Measurements from ENCODE around the gene GRK3.
"Not testable (repeated sequence)": the region's sequence is repeated elsewhere in the genome, so short reads cannot be mapped to it uniquely, and the experiment has no call there.

The GRK3 gene

GRCh38 chr22:25564320-25564978 is at the start of gene GRK3:
TSS of gene GRK3 (plus strand) at chr22:25564675. CDS start at chr22:25565041, 366 bp downstream.
- DNase-seq = peak; percentile 20

GRCh38 chr22:25518000-25518663 is 46.3 kb upstream of the GRK3 start:
- DNase-seq = no peak

DNA sequence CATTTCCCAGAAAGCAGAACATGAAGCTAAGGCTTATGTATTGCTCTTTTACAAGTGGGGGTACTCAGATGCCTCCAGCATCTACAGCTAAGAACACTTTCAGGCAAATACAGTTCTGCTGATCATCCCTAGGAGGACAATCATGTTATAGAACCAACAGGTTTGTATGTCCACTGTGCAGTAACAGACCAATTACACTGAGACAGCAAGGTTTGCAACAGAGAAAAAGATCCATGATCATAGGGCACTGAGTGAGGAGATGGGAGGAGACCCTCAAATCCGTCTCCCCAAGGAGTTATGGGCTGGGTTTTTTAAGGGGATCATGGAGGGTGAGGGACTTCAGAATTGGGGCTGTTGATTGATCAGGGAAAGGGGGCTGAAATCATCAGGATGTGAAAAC is 39.1 kb upstream of the GRK3 start:
- DNase-seq = no peak

DNA sequence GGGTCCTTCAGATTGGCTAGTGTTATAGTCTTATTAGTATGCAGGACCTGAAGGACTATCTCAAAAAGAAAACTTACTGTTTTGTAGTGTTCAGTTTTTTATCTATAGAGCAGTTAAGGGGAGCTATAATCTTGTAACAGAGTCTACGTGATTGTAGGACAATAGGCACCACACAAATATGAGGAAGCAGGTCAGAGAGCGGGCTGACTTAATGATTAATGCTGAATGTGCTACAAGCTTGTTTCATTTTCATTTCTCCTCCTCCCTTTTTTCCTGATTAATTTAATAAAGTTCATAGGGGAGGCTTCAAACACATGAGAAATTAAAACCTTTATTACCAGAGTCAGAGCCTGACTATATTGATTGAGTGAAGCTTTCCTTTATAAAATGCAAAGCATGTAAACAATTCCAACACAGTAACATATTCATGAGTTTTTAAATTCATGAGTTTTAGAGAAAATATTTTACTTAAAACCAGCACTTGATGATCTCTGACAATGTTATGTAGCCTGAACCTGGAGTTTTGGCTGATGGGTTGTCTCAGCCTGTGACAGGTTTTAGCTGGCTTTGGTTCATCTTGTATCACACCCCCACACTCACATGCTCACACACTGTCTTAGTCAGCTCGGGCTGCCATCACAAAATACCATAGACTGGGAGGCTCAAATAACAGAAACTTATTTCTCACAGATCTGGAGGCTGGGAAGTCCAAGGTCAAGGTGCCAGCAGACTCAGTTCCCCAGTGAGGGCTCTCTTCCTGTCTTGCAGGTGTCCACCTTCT is 38.5 kb upstream of the GRK3 start:
- DNase-seq = not testable (repeated sequence)

GRCh38 chr22:25527016-25527415 is 37.5 kb upstream of the GRK3 start:
- DNase-seq = not testable (repeated sequence)

DNA sequence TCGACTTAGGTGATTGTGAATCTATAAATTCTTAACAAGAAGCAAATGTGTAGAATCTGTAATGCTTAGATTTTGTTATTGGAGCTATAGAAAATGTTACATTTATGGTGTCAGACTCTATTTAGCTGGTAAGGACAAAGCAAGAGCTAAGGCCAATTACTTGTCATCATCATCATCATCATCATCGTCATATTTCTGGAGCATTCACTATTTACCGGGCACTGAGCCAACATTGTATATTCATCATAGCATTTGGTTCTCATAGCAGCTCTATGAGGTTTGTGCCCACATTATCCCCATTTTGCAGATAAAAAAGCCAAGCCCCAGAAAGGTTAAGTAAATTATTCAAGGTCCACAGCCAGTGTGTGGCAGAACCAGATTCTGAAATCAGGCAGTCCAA is 36.4 kb upstream of the GRK3 start:
- not testable (repeated sequence) for DNase-seq

GRCh38 chr22:25529059-25529458 is 35.4 kb upstream of the GRK3 start:
- DNase-seq = not testable (repeated sequence)

- DNase-seq = not testable (repeated sequence)
These were observed 34.8 kb upstream of the GRK3 start for GRCh38 chr22:25529541-25530137.

DNA sequence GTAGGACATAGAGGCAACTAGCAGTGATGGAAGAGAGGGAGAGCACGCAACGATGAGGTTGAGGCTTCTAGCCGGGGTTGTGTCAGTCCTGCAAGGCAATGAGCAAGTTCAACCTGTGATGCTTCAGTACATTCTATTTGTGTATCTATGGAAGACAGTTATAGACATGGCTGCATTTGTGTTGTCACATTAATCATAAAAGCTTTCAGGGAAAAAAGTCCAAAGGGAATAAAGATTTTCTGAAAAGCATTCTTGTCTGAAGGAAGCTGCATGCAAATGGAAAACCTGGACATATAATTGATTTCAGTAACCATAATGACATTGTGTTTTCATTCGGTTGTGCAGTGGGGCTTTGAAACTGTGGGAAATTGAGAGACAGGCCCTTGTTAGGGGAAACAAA is 32.8 kb upstream of the GRK3 start:
- not testable (repeated sequence) for DNase-seq

DNA sequence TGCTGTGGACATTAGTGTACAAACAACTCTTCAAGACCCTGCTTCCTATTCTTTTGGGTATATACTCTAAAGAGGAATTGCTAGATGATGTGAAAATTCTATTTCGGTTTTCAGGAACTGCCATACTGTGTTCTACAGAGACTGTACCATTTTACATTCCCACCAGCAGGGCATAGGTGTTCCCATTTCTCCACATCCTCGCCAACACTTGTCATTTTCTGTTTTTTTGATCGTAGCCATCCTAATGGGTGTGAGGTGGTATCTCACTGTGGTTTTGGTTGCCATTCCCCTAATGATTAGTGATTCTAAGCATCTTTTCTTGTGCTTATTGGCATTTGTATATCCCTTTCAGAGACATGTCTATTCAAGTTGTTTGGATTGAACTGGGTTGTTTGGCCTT is 29.8 kb upstream of the GRK3 start:
- DNase-seq = no peak

- DNase-seq = no peak
These were observed 27.9 kb upstream of the GRK3 start for GRCh38 chr22:25536589-25536988.

- no peak for DNase-seq
These were observed 24.1 kb upstream of the GRK3 start for GRCh38 chr22:25540166-25540907.

GRCh38 chr22:25540908-25541660 is 23.4 kb upstream of the GRK3 start:
- no peak for DNase-seq

- DNase-seq = no peak
These were observed 22.3 kb upstream of the GRK3 start for GRCh38 chr22:25542191-25542590.

DNA sequence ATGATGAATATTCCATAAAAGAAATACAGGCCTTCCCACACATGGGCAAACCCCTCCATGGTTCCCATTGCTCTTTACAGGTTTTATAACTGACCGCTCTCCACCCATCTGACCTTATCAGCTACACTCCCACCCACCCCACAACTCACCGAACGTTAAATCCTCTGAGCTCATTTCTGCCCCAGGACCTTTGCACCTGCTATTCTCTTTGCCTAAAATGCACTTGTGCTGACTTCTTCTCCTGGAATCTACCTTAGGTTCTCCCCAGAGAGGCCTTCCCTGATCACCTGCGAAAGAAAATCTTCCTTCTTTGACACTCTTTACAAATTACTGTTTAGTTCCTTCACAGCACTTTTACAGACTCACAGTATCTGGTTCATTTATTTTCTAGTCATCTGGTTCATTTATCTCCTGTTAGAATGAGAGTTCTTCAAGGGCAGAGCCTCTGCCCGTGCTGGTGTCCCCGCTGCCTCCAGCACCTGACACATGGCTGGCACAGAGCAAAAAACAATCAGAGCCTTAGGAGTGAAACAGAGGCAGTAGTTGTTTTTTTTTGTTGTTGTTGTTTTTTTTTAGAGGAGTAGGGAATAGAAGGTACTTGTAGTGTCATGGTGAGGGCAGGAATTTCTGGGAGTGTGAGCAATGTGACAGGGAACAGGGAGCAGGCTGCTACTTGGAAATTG is 21.6 kb upstream of the GRK3 start:
- DNase-seq = no peak

GRCh38 chr22:25545146-25545545 is 19.3 kb upstream of the GRK3 start:
- DNase-seq = no peak

GRCh38 chr22:25545672-25546071 is 18.8 kb upstream of the GRK3 start:
- DNase-seq = no peak

- no peak for DNase-seq
These were observed 18.2 kb upstream of the GRK3 start for GRCh38 chr22:25546242-25546641.

DNA sequence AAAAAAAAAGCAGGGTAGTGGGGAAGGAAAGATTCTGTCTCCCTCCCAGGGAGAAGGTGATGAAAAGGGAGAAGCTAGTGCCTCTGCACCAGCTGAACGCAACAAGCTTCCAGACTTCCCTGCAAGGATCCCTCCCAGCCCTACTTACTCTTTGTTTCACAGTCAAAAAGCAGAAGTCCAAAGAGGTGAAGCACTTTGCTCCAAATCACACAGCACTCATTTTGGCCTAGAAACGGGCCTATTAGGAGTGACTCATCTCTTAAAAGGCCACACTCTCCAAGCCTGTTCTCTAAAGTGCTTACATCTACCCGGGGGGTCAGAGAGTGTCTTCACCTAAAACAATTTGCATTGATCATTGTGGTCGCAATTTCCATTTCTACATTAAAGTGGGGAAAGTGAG is 17.7 kb upstream of the GRK3 start:
- no peak for DNase-seq

DNA sequence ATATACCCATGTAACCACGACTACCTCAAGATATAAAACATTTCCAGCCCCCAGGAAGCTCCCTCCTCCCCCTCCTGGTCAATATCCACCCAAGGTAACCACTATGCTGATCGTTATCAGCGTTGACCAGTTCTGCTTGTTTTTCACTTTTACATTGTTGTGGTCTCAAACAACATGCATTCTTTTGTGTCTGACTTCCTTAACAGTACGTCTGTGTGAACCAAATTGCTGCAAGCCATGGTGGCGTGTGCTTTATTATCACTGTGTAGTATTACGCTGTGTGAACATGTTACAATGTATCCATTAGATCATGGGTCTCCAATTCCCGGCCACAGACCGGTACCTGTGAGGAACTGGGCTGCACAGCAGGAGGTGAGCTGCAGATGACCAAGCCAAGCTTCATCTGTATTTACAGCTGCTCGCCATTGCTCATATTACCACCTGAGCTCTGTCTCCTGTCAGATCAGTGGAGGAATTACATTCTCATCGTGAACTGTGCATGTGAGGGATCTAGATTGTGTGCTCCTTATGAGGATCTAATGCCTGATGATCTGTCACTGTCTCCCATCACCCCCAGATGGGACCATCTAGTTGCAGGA is 15.5 kb upstream of the GRK3 start:
- DNase-seq = no peak

DNA sequence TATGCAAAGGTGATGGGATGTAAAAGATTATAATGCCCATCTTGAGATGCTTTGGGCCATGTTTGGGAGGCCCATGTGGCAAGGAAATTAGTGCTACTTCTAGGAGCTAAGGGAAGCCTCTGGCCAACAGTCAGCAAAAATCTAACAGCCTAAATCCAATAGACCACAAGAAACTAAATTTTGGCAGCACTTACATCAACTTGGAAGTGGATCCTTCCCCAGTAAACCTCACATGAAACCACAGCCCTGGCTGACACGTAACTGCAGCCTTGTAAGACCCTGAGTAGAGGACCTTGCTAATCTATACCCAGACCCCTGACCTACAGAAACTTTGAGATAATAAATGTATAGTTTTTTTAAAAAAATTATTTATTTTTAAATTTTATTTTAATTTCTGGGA is 13.1 kb upstream of the GRK3 start:
- DNase-seq = no peak
